HG03558 (cell line): Measurements from ENCODE around the gene ANO1.

Source experiments
- ATAC-seq: cut with Tn5 transposase; IDR thresholded peaks from one replicate; pipeline ENCODE4 v1.9.1; 2021; ENCODE audit warnings: moderate number of reproducible peaks; ENCODE audit not compliant: unreplicated experiment; ENCODE audit errors: extremely low read depth

Gene ANO1

DNA sequence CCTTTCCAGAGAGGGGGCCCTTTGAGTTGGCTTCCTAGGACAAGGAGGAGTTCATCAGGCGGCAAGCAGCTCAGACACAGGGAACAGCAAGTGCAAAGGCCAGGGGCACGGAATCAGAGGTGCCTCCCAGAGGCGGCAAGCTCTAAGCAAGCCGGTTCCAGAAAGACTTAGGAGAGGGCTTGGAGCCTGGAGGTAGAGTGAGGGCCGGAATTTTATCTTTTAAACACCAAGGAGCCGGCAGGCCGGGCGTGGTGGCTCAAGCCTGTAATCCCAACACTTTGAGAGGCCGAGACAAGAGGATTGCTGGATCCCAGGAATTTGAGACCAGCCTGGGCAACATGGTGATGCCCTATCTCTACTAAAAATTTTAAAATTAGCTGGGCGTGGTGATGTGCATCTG is 151.6 kb downstream of the ANO1 start:
- ATAC-seq, result no peak

DNA sequence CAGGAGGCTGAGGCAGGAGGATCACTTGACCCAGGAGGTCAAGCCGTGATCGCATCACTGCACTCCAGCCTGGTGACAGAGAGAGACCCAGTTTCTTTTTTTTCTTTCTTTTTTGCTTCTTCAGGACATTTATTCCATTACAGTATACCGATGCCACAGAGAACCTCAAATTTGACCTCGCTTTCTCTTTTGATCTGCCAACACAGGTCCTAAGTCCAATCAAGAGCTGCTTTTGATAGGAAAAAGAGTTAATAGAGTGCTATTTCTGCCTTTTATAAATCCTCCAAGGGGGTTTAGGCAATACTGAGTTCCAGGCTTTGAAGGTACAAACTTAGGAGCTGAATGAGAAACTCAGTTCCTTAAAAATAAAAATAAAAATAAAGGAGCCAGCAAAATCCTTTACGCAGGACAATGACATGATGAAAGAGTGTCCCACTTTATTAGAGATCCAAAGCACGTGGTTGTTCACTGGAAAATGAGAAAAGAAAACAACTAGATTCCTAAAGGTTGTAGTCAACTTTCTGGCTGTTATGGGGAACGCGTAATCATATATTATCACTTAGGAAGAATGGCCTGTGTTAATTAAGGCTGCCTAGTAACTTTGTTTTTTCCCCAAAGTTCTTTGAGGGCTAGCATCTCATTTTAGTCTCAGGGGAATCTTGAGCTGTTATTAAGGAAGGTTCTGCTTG is 152.2 kb downstream of the ANO1 start:
- no peak for ATAC-seq

DNA sequence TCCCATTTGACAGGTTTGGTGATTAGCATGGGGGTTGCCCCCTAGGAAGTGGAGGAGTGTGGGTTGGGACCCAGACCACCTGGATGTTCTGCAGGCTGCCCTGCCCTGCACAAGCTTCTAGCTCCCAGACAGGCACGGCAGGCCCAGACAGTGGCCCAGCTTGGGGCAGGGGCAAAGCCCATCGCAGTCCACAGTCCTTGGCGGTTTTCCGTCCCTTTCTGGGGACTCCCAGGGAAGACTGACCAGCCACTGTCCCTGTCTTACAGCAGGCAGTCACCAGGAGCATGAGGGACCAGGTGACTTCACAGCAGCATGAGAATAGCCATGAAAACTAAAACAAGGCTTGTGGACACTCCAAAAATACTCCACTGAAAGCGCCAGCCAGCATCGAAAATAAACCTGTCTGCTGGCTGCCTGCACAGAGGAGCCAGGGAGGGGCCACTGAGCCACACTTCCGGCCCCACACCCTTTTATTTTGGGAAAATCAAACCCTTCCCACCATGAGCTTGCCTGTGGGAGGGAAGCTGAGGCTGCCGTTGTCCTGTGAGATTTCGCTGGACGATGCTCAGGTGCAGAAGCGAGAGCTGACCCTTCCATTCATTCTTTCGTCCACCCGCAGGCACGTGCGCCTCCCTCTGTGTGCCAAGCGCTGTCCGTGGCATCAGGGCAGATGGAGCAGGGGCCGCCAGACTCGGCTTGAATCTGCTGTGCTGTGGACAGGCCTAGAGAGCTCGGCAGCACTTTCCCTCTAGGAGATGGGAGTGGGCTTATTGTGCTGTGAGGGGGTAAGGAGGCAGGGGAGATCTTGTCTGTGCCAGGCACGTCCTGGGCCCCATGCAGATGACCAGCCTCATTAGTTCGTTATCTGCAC is 153.0 kb downstream of the ANO1 start:
- no peak for ATAC-seq

DNA sequence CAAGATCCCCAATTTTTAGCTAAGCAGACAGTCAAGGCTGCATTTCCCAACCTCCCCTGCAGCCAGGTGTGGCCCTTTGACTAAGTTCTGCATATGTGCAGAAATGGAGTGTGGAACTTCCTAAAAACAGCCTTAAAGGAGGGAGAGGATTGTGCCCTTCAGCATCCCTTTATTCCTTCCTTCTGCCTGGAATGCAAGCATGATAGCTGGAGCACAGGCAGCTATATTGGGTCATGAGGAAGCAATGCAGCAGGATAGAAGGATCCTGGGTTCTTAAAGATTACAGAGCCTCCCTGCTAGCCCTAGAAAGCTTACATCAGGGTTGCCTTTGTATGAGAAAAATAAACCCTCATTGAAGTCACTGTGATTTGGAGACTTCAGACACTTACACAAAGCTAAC is 154.9 kb downstream of the ANO1 start:
- ATAC-seq, result no peak

DNA sequence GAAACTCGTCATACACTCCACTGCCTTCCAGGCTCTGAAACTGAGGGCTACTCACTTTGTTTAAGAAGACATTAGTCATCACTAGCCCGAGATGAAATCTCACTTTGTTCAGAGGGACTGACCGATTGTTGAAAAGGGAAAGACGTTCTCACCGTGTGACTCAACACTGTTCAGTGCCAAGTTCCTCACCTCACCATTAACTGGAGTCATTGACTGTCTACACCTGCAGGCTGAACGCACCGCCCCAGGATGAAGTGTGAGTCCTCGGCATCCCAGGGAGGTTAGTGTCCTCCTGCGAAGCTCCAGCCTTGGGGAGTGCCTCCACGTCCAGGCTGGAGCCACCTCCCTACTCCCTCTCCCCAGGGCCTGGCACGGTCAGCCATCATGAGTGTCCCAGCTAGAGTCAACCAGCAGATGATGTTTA is 155.4 kb downstream of the ANO1 start:
- no peak for ATAC-seq

DNA sequence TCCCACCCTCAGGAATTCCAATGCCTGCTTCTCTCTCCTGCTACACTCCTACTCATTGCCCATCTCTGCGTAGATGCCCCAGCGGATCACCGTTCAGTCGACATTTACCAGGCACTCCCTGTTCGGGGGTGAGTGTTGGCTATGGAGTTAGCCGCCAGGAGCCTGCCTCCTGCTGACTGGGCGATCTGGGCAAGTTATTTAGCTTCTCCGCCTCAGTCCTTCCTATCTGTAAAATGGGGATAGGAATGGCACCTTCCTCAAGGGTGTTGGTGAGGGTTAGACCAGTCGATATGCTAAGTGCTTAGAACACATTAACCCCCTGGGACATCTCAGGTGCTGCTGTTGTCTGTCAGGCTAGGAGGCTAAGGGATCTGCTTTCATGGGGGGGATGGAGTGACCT is 155.8 kb downstream of the ANO1 start:
- no peak for ATAC-seq
